HUES6 (cell line): ENCODE measurements around the gene SNCAIP.

ENCODE experiments used
- H3K27ac ChIP-seq: 2 replicates; pipeline ENCODE4 v1.7.0; 2013; ENCODE audit warnings: low read depth, mild to moderate bottlenecking, low read length, inconsistent platforms
- H3K27me3 ChIP-seq: 2 replicates; pipeline ENCODE4 v1.6.1; 2013; ENCODE audit warnings: low read length; ENCODE audit not compliant: control insufficient read depth, insufficient read depth
- H3K36me3 ChIP-seq: 2 replicates; pipeline ENCODE4 v1.6.1; 2013; ENCODE audit warnings: low read length; ENCODE audit not compliant: control insufficient read depth, insufficient read depth
- H3K4me1 ChIP-seq: 2 replicates; pipeline ENCODE4 v1.6.1; 2013; ENCODE audit warnings: low read length; ENCODE audit not compliant: control insufficient read depth, insufficient read depth
- H3K4me3 ChIP-seq: 2 replicates; pipeline ENCODE4 v1.5.1; 2013; ENCODE audit warnings: low read depth, low read length
- H3K9ac ChIP-seq: one replicate; pipeline ENCODE4 v1.6.1; 2013; ENCODE audit warnings: mild to moderate bottlenecking, low read length
- H3K9me3 ChIP-seq: 2 replicates; pipeline ENCODE4 v1.6.1; 2013; ENCODE audit warnings: low read depth, low read length; ENCODE audit not compliant: control insufficient read depth, insufficient read depth

The SNCAIP gene

GRCh38 chr5:122311961-122312590, at the start of gene SNCAIP:
Gene SNCAIP, plus strand, starts transcription at chr5:122312237. Its CDS starts 78,898 bp downstream, at chr5:122391135.
- Histone ChIP-seq H3K4me1 (peaks cover 7% of the 10 kb centered on the region), H3K9me3 (peaks cover 2% of the 10 kb centered on the region; the same call in 1 of the 2 replicates), H3K4me3 (peak within 1 kb of the TSS; percentile 75), H3K27me3 (peaks cover 39% of the 10 kb centered on the region), H3K9ac (peak within 1 kb of the TSS; percentile 67), H3K36me3 (no peaks in the 10 kb centered on the region), H3K27ac (no peak within 1 kb of the TSS)

- peaks cover 14% of the 10 kb centered on the region for H3K4me1 ChIP-seq
- H3K36me3 ChIP-seq, result no peaks in the 10 kb centered on the region
- H3K4me3 ChIP-seq, result no peak overlapping the region
- H3K9ac ChIP-seq, result no peak overlapping the region
- H3K9me3 ChIP-seq, result no peaks in the 10 kb centered on the region
- H3K27me3 ChIP-seq, result no peaks in the 10 kb centered on the region
- no peak overlapping the region for H3K27ac ChIP-seq
Measured at GRCh38 chr5:122263352-122264030, 48.5 kb upstream of the SNCAIP start.

GRCh38 chr5:122264610-122265009, 47.4 kb upstream of the SNCAIP start:
- Histone ChIP-seq H3K4me1 (peaks cover 14% of the 10 kb centered on the region), H3K4me3 (no peak overlapping the region), H3K36me3 (no peaks in the 10 kb centered on the region), H3K27ac (no peak overlapping the region), H3K27me3 (no peaks in the 10 kb centered on the region), H3K9ac (no peak overlapping the region), H3K9me3 (no peaks in the 10 kb centered on the region)

GRCh38 chr5:122267185-122267584, 44.9 kb upstream of the SNCAIP start:
- Histone ChIP-seq H3K36me3 (no peaks in the 10 kb centered on the region), H3K9ac (no peak overlapping the region), H3K27me3 (no peaks in the 10 kb centered on the region), H3K9me3 (no peaks in the 10 kb centered on the region), H3K27ac (no peak overlapping the region), H3K4me3 (no peak overlapping the region), H3K4me1 (peaks cover 12% of the 10 kb centered on the region)

GRCh38 chr5:122273696-122274095, 38.3 kb upstream of the SNCAIP start:
- no peak overlapping the region for H3K27ac ChIP-seq
- H3K9me3 ChIP-seq, result no peaks in the 10 kb centered on the region
- no peak overlapping the region for H3K4me3 ChIP-seq
- no peak overlapping the region for H3K9ac ChIP-seq
- H3K36me3 ChIP-seq, result no peaks in the 10 kb centered on the region
- no peaks in the 10 kb centered on the region for H3K27me3 ChIP-seq
- no peaks in the 10 kb centered on the region for H3K4me1 ChIP-seq

GRCh38 chr5:122283592-122283991, 28.4 kb upstream of the SNCAIP start:
- no peaks in the 10 kb centered on the region; the same call in 1 of the 2 replicates for H3K9me3 ChIP-seq
- peaks cover 19% of the 10 kb centered on the region for H3K4me1 ChIP-seq
- no peak overlapping the region for H3K27ac ChIP-seq
- no peak overlapping the region for H3K9ac ChIP-seq
- H3K4me3 ChIP-seq, result no peak overlapping the region
- H3K27me3 ChIP-seq, result no peaks in the 10 kb centered on the region
- no peaks in the 10 kb centered on the region for H3K36me3 ChIP-seq

GRCh38 chr5:122286541-122286940, 25.5 kb upstream of the SNCAIP start:
- H3K4me1 ChIP-seq, result peaks cover 35% of the 10 kb centered on the region
- no peak overlapping the region for H3K9ac ChIP-seq
- no peaks in the 10 kb centered on the region for H3K27me3 ChIP-seq
- H3K9me3 ChIP-seq, result no peaks in the 10 kb centered on the region
- no peaks in the 10 kb centered on the region for H3K36me3 ChIP-seq
- H3K27ac ChIP-seq, result no peak overlapping the region; the same call in 1 of the 2 replicates
- no peak overlapping the region for H3K4me3 ChIP-seq

- Histone ChIP-seq H3K4me3 (no peak overlapping the region; the same call in 1 of the 2 replicates), H3K9ac (no peak overlapping the region), H3K27ac (no peak overlapping the region; the same call in 1 of the 2 replicates), H3K36me3 (no peaks in the 10 kb centered on the region), H3K4me1 (peaks cover 41% of the 10 kb centered on the region), H3K27me3 (no peaks in the 10 kb centered on the region), H3K9me3 (no peaks in the 10 kb centered on the region)
Measured at GRCh38 chr5:122287101-122287500, 24.9 kb upstream of the SNCAIP start.

GRCh38 chr5:122291000-122291901, 20.8 kb upstream of the SNCAIP start:
- no peak overlapping the region for H3K4me3 ChIP-seq
- peaks cover 43% of the 10 kb centered on the region for H3K4me1 ChIP-seq
- H3K27ac ChIP-seq, result no peak overlapping the region
- H3K9ac ChIP-seq, result no peak overlapping the region
- no peaks in the 10 kb centered on the region for H3K36me3 ChIP-seq
- peaks cover 4% of the 10 kb centered on the region; the same call in 1 of the 2 replicates for H3K9me3 ChIP-seq
- H3K27me3 ChIP-seq, result no peaks in the 10 kb centered on the region

GRCh38 chr5:122292332-122292731, 19.7 kb upstream of the SNCAIP start:
- peaks cover 40% of the 10 kb centered on the region for H3K4me1 ChIP-seq

More at GRCh38 chr5:122292332-122292731, 19.7 kb upstream of the SNCAIP start:
- H3K4me3 ChIP-seq, result no peak overlapping the region
- H3K9ac ChIP-seq, result no peak overlapping the region
- peaks cover 4% of the 10 kb centered on the region; the same call in 1 of the 2 replicates for H3K9me3 ChIP-seq
- no peaks in the 10 kb centered on the region for H3K36me3 ChIP-seq
- no peaks in the 10 kb centered on the region for H3K27me3 ChIP-seq
- H3K27ac ChIP-seq, result no peak overlapping the region
